Calu3 (cell line): Measurements from ENCODE around the gene MOB3B. TPM values are rescaled to one million over a fixed set of nuclear protein-coding genes. Genes with fewer than 3 reads are reported as not detected.

Experiments
- BruUV-seq: library from RNA; stranded (reverse); fragments of 400-500 nt; replicated peaks from 2 replicates; lab custom pipeline; 2021; lab: Mats Ljungman, UMichigan
- CTCF ChIA-PET: fragments of 300-600 bp; sonication (Branson Sonifier 250); formaldehyde crosslinking; loops from one replicate; lab custom pipeline; 2022; ENCODE audit warnings: antibody characterized with exemption; lab: Charles Lee
- DNase-seq: peaks from one replicate; pipeline ENCODE4 v3.0.0; 2022
- H3K27ac Mint-ChIP-seq: one replicate; pipeline ENCODE4 v1.8.0; 2022; ENCODE audit warnings: mixed read lengths; ENCODE audit not compliant: unreplicated experiment
- H3K27me3 Mint-ChIP-seq: one replicate; pipeline ENCODE4 v1.8.0; 2022; ENCODE audit warnings: mixed read lengths; ENCODE audit not compliant: unreplicated experiment
- H3K36me3 Mint-ChIP-seq: one replicate; pipeline ENCODE4 v1.8.0; 2022; ENCODE audit warnings: mild to moderate bottlenecking, moderate library complexity, mixed read lengths; ENCODE audit not compliant: insufficient read depth, unreplicated experiment
- H3K4me1 Mint-ChIP-seq: one replicate; pipeline ENCODE4 v1.8.0; 2022; ENCODE audit warnings: mild to moderate bottlenecking, low read depth, mixed read lengths; ENCODE audit not compliant: unreplicated experiment
- H3K4me3 Mint-ChIP-seq: one replicate; pipeline ENCODE4 v1.8.0; 2022; ENCODE audit warnings: mild to moderate bottlenecking, low read depth, moderate library complexity, mixed read lengths; ENCODE audit not compliant: unreplicated experiment
- H3K9me3 Mint-ChIP-seq: one replicate; pipeline ENCODE4 v1.8.0; 2022; ENCODE audit warnings: low read depth, mixed read lengths; ENCODE audit not compliant: unreplicated experiment
- CTCF ChIP-seq: fragments of 200-600 bp; IDR thresholded peaks from one replicate; pipeline ENCODE4 v1.8.0; 2022; ENCODE audit warnings: antibody characterized with exemption; ENCODE audit not compliant: unreplicated experiment
- intact Hi-C: fragments of 100-400 bp; cut with micrococcal nuclease; formaldehyde crosslinking; loops from one replicate; pipeline ENCODE4 v1.10.0; 2022; ENCODE audit not compliant: unreplicated experiment
- total RNA-seq: library from RNA; stranded (reverse); gene quantifications from 2 replicates; pipeline ENCODE4 v1.2.3, GENCODE V29; 2022

The MOB3B gene
- total RNA-seq, 1 experiment from 2014 or later: 7.6 TPM

- Mint-ChIP-seq H3K27ac (no peak overlapping the region), H3K4me3 (no peak overlapping the region), H3K4me1 (no peaks in the 10 kb centered on the region), H3K27me3 (peaks cover 21% of the 10 kb centered on the region), H3K36me3 (no peaks in the 10 kb centered on the region), H3K9me3 (no peaks in the 10 kb centered on the region)
- no peak for TF ChIP-seq CTCF
- intact Hi-C loops: no loop called here
- CTCF ChIA-PET: interaction anchor here (0.6 kb wide), 1 partner anchor 297 kb away, joined by 3 read pairs; no protein-coding TSS in a partner anchor
- BruUV-seq: no TSS peak
- no peak for DNase-seq
These were observed 220.8 kb downstream of the MOB3B start for GRCh38 chr9:27308691-27309390.

- Mint-ChIP-seq H3K27me3 (peaks cover 21% of the 10 kb centered on the region), H3K27ac (no peak overlapping the region), H3K36me3 (no peaks in the 10 kb centered on the region), H3K9me3 (no peaks in the 10 kb centered on the region), H3K4me1 (no peaks in the 10 kb centered on the region), H3K4me3 (no peak overlapping the region)
- DNase-seq: no peak
- CTCF ChIA-PET: no interaction called here
- no peak for TF ChIP-seq CTCF
- intact Hi-C loops: no loop called here
- no TSS peak for BruUV-seq
These were observed 225.1 kb downstream of the MOB3B start for GRCh38 chr9:27304521-27304920.

- peak; percentile 32 for DNase-seq
- no peak overlapping the region for H3K4me3 Mint-ChIP-seq
These were observed 226.4 kb downstream of the MOB3B start for GRCh38 chr9:27303219-27303618.

GRCh38 chr9:27297050-27297449 lies 232.6 kb downstream of the MOB3B start, which contains the start of gene EQTN:
EQTN (minus strand) TSS chr9:27297150; CDS start chr9:27297055, 95 bp downstream.
- H3K27me3 Mint-ChIP-seq: no peaks in the 10 kb centered on the region
- no TSS peak for BruUV-seq
- CTCF ChIA-PET: no interaction called here

More at GRCh38 chr9:27303219-27303618, 226.4 kb downstream of the MOB3B start:
- intact Hi-C loops: no loop called here
- Mint-ChIP-seq H3K27me3 (peaks cover 21% of the 10 kb centered on the region), H3K4me1 (no peaks in the 10 kb centered on the region), H3K9me3 (no peaks in the 10 kb centered on the region), H3K36me3 (no peaks in the 10 kb centered on the region), H3K27ac (no peak overlapping the region)
- no TSS peak for BruUV-seq
- CTCF ChIA-PET: no interaction called here
- TF ChIP-seq CTCF: no peak

More at GRCh38 chr9:27297050-27297449, 232.6 kb downstream of the MOB3B start, which contains the start of gene EQTN:
- no peak for TF ChIP-seq CTCF
- intact Hi-C loops: no loop called here
- Mint-ChIP-seq H3K27ac (no peak within 1 kb of the TSS), H3K4me3 (no peak within 1 kb of the TSS), H3K9me3 (no peaks in the 10 kb centered on the region), H3K4me1 (no peaks in the 10 kb centered on the region), H3K36me3 (no peaks in the 10 kb centered on the region)
- no peak for DNase-seq
